IPS-20b (cell line): Measurements from ENCODE around the gene SYDE2.
"Not testable (repeated sequence)": the region's sequence is repeated elsewhere in the genome, so short reads cannot be mapped to it uniquely, and the experiment has no call there.

Experiments used
- H3K27ac ChIP-seq: one replicate; pipeline ENCODE4 v1.5.1; 2013; ENCODE audit warnings: low read length
- H3K27me3 ChIP-seq: 2 replicates; pipeline ENCODE4 v1.6.1; 2013; ENCODE audit warnings: mild to moderate bottlenecking, low read length, inconsistent platforms; ENCODE audit not compliant: insufficient read depth
- H3K36me3 ChIP-seq: 2 replicates; pipeline ENCODE4 v1.6.1; 2013; ENCODE audit warnings: low read depth, mild to moderate bottlenecking, inconsistent platforms, low read length, moderate library complexity; ENCODE audit not compliant: insufficient read depth
- H3K4me1 ChIP-seq: 2 replicates; pipeline ENCODE4 v1.6.1; 2013; ENCODE audit warnings: mild to moderate bottlenecking, control low read depth, inconsistent platforms, low read length, moderate library complexity; ENCODE audit not compliant: insufficient read depth
- H3K4me3 ChIP-seq: 2 replicates; pipeline ENCODE4 v1.5.1; 2013; ENCODE audit warnings: mild to moderate bottlenecking, low read length, inconsistent platforms
- H3K9ac ChIP-seq: 2 replicates; pipeline ENCODE4 v1.6.1; 2013; ENCODE audit warnings: low read depth, mild to moderate bottlenecking, inconsistent platforms, low read length, moderate library complexity
- H3K9me3 ChIP-seq: 2 replicates; pipeline ENCODE4 v1.6.1; 2013; ENCODE audit warnings: mild to moderate bottlenecking, low read depth, low read length, inconsistent platforms; ENCODE audit not compliant: insufficient read depth

Gene SYDE2, protein sequence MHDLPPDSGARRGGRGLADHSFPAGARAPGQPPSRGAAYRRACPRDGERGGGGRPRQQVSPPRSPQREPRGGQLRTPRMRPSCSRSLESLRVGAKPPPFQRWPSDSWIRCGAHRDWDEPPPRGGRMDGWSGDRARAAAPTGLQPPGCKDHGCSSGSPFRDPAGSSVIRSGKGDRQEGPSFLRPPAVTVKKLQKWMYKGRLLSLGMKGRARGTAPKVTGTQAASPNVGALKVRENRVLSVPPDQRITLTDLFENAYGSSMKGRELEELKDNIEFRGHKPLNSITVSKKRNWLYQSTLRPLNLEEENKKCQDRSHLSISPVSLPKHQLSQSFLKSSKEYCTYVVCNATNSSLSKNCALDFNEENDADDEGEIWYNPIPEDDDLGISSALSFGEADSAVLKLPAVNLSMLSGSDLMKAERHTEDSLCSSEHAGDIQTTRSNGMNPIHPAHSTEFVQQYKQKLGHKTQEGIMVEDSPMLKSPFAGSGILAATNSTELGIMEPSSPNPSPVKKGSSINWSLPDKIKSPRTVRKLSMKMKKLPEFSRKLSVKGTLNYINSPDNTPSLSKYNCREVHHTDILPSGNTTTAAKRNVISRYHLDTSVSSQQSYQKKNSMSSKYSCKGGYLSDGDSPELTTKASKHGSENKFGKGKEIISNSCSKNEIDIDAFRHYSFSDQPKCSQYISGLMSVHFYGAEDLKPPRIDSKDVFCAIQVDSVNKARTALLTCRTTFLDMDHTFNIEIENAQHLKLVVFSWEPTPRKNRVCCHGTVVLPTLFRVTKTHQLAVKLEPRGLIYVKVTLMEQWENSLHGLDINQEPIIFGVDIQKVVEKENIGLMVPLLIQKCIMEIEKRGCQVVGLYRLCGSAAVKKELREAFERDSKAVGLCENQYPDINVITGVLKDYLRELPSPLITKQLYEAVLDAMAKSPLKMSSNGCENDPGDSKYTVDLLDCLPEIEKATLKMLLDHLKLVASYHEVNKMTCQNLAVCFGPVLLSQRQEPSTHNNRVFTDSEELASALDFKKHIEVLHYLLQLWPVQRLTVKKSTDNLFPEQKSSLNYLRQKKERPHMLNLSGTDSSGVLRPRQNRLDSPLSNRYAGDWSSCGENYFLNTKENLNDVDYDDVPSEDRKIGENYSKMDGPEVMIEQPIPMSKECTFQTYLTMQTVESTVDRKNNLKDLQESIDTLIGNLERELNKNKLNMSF

DNA sequence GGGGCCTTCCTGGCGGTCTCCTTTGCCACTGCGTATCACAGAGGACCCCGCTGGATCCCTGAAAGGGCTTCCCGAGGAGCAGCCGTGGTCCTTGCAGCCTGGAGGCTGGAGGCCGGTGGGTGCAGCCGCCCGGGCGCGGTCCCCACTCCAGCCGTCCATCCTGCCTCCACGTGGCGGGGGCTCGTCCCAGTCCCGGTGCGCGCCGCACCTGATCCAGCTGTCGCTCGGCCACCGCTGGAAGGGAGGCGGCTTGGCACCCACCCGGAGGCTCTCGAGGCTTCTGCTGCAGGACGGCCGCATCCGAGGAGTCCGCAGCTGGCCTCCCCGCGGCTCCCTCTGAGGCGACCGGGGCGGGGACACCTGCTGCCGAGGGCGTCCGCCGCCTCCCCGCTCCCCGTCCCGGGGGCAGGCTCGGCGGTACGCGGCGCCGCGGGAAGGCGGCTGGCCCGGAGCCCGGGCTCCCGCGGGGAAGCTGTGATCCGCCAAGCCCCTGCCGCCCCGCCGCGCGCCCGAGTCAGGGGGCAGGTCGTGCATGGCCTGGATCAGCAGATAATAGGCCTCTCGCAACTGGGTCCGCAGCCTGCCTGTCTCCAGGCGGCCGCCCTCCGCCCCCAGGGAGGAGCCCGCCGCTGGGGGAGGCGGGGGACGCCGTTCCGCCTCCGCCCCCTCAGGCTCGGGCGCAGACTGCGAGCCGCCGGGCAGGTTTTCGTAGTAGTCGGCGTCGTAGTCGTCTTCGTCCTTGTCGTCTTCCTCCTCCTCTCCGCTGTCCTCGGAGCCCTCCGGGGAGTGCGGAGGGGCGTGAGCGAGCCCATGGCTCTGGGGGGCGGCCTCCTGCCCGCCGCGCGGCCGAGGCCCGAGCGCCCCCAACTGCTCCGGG, at the start of gene SYDE2:
SYDE2 (minus strand) TSS at position 554 of the 877 bp plus-strand sequence; CDS start at position 534, 20 bp downstream.
- Histone ChIP-seq H3K4me3 (peak within 1 kb of the TSS; percentile 99), H3K27ac (peak within 1 kb of the TSS; percentile 71), H3K27me3 (peaks cover 17% of the 10 kb centered on the region; the same call in 1 of the 2 replicates), H3K4me1 (peaks cover 12% of the 10 kb centered on the region), H3K9me3 (no peaks in the 10 kb centered on the region), H3K36me3 (no peaks in the 10 kb centered on the region), H3K9ac (peak within 1 kb of the TSS; percentile 90)

DNA sequence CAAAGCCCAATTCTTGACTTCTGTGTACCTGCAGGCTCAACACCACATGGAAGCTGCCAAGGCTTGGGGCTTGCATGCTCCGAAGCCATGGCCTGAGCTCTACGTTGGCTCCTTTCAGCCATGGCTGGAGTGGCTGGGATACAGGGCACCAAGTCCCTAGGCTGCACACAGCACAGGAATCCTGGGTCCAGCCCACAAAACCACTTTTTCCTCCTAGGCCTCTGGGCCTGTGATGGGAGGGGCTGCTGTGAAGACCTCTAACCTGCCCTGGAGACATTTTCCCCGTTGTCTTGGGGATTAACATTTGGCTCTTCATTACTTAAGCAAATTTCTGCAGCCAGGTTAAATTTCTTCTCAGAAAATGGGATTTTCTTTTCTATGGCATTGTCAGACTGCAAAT, 48.2 kb upstream of the SYDE2 start:
- H3K4me3 ChIP-seq, H3K9me3 ChIP-seq, H3K27me3 ChIP-seq, H3K27ac ChIP-seq, H3K9ac ChIP-seq, H3K4me1 ChIP-seq: not testable (repeated sequence)
- peaks cover 40% of the 10 kb centered on the region for H3K36me3 ChIP-seq

DNA sequence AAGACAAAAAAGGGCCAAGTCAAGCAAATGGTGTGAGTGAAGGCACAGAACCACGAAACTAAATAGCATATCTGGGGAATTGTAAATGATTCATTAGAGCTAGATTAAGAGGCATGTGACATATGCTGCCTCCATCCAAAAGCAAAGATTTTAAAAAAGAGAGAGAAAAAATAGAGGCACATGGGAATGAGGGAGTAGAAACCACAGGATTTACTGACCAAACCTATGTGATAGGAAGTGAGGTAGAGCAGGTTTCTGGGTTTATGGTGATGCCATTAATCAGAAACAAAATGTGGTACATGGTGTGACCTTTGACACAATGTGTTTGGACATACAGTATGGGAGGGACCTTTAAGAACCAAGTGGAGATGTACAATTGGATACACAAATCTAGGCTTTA, 45.1 kb upstream of the SYDE2 start:
- H3K9ac ChIP-seq: no peak overlapping the region
- no peaks in the 10 kb centered on the region for H3K27me3 ChIP-seq
- H3K4me1 ChIP-seq: no peaks in the 10 kb centered on the region
- no peak overlapping the region for H3K27ac ChIP-seq
- H3K9me3 ChIP-seq: peaks cover 6% of the 10 kb centered on the region; the same call in 1 of the 2 replicates
- no peak overlapping the region for H3K4me3 ChIP-seq
- H3K36me3 ChIP-seq: peaks cover 8% of the 10 kb centered on the region; the same call in 1 of the 2 replicates

DNA sequence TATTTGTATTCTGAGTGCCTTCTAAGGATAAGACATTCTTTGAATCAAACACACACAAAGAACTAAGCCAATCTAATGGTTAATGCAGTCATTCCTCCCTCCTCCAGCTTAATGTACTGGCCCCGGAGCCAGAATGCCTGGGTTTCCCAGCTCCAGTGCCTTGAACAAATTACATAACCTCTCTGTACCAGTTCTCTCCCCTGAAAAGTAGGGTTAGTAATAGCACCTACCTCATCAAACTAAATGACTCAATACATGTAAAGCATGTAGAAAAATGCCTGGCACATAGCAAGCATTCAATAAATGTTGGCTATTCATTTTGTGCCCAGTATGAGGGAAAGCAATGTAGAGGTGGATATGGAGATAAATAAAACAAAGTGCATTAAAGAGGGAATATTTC, 44.6 kb upstream of the SYDE2 start:
- no peak overlapping the region for H3K9ac ChIP-seq

DNA sequence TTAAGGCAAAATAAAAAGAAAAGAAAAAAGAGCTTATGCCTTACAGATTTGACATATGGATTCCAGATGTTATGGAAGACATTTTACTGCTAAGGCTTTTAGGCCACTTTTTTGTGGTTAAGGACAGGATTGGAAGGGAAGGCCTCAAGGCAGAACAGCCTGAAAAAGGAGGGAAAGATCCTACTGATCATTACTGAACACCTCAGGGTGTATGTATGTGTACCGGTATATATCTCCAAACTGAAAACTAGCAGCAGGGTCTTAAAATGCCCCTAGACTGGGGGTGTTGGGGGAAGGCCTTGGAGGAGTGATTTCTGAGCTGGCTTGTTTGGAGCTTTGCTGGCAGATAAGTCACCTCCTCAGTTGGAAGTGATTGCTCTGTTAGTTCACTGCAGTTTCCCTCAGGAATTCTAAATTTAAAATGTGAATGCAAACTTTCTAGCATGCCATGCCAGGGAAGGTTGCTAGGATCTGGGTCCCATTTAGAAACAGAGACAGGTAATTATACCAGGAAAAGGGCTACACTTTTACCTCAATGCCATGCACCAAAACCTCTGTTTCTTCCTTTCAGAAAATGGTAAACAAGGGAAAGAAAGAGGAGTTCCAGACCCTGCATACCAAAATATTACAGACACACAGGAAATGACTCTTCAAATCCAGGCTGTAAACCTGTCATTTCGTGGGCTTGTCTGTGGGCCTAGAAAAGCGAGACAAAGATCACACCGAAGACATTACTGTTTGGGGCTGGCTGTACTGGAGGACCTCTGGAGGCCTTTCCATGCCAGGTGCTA, 43.6 kb upstream of the SYDE2 start:
- peaks cover 6% of the 10 kb centered on the region; the same call in 1 of the 2 replicates for H3K9me3 ChIP-seq
- no peak overlapping the region for H3K27ac ChIP-seq
- no peak overlapping the region for H3K4me3 ChIP-seq
- H3K36me3 ChIP-seq: no peaks in the 10 kb centered on the region
- no peak overlapping the region for H3K9ac ChIP-seq
- H3K27me3 ChIP-seq: no peaks in the 10 kb centered on the region
- peaks cover 7% of the 10 kb centered on the region; the same call in 1 of the 2 replicates for H3K4me1 ChIP-seq

More for the DNA sequence above, 44.6 kb upstream of the SYDE2 start:
- H3K4me1 ChIP-seq: 0 out of 2 replicates have a peak, but pooled peaks cover 2% of the 10 kb centered on the region
- peaks cover 6% of the 10 kb centered on the region; the same call in 1 of the 2 replicates for H3K9me3 ChIP-seq
- H3K4me3 ChIP-seq: no peak overlapping the region
- no peak overlapping the region for H3K27ac ChIP-seq
- 0 out of 2 replicates have a peak, but pooled peaks cover 4% of the 10 kb centered on the region for H3K36me3 ChIP-seq
- no peaks in the 10 kb centered on the region for H3K27me3 ChIP-seq

DNA sequence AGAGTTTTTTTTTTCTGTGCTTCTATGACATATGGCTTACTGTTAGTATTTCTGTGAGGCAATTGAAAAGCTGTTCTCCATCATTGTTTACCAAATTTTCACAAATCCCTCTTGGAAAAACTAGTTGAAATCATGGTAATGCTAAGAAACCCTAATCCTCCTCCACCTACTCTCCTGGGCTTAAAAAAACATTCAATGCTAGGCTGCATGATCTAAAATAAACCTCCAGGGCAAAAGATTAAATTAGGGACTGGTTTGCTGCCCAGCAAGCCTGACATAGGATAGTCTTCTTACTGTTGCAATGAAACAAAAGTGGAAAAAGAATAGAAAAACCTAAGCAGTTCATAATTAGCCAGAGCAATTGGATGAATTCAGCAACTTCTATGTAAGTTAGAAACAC, 42.6 kb upstream of the SYDE2 start:
- Histone ChIP-seq H3K4me3 (no peak overlapping the region), H3K4me1 (peaks cover 7% of the 10 kb centered on the region; the same call in 1 of the 2 replicates), H3K27me3 (no peaks in the 10 kb centered on the region), H3K9ac (no peak overlapping the region), H3K27ac (no peak overlapping the region), H3K36me3 (no peaks in the 10 kb centered on the region), H3K9me3 (no peaks in the 10 kb centered on the region)

DNA sequence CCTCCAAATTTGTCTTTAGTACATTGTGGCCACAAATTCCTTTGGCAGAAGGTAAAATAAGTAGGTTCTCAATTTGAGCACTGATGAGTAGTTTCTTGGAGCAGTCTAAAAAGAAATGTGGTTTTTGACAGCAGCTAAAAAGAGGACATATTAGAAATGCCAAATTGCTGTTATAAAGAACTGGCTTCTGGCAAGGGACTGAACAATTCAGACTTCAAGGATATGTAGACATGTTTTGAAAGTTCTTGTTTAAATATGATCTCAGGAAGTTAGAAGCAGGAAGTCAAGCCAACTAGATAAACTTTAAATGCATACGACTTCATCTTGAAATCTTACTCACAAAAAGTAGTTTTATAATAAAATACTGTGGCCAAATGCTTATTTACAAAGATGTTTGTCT, 39.8 kb upstream of the SYDE2 start:
- Histone ChIP-seq H3K27ac (no peak overlapping the region), H3K9me3 (no peaks in the 10 kb centered on the region), H3K4me3 (no peak overlapping the region), H3K9ac (no peak overlapping the region), H3K4me1 (peaks cover 7% of the 10 kb centered on the region; the same call in 1 of the 2 replicates), H3K36me3 (no peaks in the 10 kb centered on the region), H3K27me3 (no peaks in the 10 kb centered on the region)

DNA sequence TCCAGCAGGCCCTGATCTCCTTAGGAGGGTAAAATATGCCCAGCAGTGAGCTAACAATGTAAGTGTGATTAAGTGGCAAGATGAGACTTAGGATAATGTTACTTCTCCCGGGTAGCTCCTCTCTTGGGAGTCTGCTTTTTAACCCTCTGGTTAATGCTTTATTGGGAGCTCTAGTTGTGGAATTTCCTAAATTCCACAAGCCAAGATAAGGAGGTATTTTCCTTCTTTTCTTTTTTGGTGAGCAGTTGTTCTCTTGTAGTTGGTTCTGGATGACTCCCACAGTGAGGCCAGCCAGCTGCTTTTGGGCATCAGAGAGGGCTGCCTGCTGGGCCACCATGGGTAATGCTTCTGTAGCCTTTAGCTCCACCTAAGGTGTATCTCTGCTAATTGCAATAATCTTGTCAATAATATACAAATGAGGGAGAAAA, 39.4 kb upstream of the SYDE2 start:
- H3K27ac ChIP-seq: no peak overlapping the region

DNA sequence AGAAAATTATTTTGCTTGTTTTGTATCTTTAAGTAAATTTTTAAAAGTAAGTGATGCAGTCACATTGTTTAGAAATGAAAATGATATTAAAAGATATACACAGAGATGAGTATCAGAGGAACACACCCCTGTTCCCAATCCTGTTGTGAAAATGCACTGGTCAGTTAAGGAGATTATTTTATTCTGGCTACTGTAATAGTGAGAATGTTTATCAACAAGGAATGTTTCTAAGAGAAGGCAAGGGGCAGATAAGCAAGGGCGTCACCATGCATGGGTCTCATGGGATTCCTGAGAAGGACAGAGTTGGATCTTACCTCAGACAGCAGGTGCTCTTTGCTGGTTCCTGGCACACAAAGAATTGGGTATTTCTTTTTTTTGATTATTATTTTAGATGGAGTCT, 36.8 kb upstream of the SYDE2 start:
- H3K36me3 ChIP-seq: no peaks in the 10 kb centered on the region
- no peaks in the 10 kb centered on the region for H3K9me3 ChIP-seq
- no peak overlapping the region for H3K27ac ChIP-seq
- H3K4me3 ChIP-seq: no peak overlapping the region
- H3K4me1 ChIP-seq: peaks cover 7% of the 10 kb centered on the region; the same call in 1 of the 2 replicates
- no peaks in the 10 kb centered on the region for H3K27me3 ChIP-seq
- no peak overlapping the region for H3K9ac ChIP-seq

More for the DNA sequence above, 39.4 kb upstream of the SYDE2 start:
- H3K4me3 ChIP-seq: no peak overlapping the region
- H3K4me1 ChIP-seq: peaks cover 7% of the 10 kb centered on the region; the same call in 1 of the 2 replicates
- no peaks in the 10 kb centered on the region for H3K27me3 ChIP-seq
- no peaks in the 10 kb centered on the region for H3K9me3 ChIP-seq
- no peaks in the 10 kb centered on the region for H3K36me3 ChIP-seq
- no peak overlapping the region for H3K9ac ChIP-seq

DNA sequence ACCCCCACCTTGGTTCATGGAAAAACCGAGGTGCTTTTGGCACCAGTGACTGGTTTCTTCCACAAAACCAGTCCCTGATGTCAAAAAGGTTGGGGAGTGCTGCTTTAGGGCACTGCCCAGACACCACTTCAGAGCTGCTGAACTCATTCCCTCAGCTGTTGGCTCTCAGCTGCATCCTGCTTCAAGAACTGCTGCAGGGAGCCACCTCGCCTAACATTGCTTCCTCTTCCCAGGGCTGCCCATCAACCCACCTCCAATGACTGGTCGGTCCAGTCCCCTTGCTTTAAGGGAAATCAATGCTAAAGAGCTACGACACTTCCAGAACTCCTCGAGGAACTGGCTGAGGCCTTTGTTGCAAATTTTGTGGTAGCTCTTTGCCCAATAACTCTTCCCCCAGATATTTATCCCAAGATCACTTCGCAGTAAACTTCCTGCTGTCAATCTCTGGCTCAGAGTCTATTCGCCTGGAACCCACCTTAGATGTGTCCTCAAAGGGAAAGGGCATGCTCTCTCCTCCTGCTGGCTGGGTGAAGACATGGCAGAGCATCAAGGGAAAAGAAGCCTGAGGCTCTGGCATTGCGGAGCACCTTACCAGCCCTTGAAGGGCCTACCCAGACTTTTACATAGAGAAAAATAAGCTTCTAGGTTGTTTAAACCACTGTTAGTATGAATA, 29.6 kb upstream of the SYDE2 start:
- no peak overlapping the region for H3K9ac ChIP-seq
- no peak overlapping the region for H3K4me3 ChIP-seq
- no peaks in the 10 kb centered on the region for H3K27me3 ChIP-seq
- H3K9me3 ChIP-seq: no peaks in the 10 kb centered on the region
- no peak overlapping the region for H3K27ac ChIP-seq
- H3K4me1 ChIP-seq: peaks cover 10% of the 10 kb centered on the region
- no peaks in the 10 kb centered on the region for H3K36me3 ChIP-seq
